Parathyroid adenoma (tissue), 2 donors: ENCODE data around the gene HNRNPA3.
"Not testable (repeated sequence)": the region's sequence is repeated elsewhere in the genome, so short reads cannot be mapped to it uniquely, and the experiment has no call there.

ENCODE experiments used
- H2AFZ ChIP-seq: fragments of 300-600 bp; sonication (generic); one replicate; pipeline ENCODE4 v1.7.0; 2017; ENCODE audit warnings: antibody characterized with exemption, mild to moderate bottlenecking
- H3K27ac ChIP-seq: fragments of 300-600 bp; sonication (generic); one replicate; pipeline ENCODE4 v1.7.0; 2017
- H3K27me3 ChIP-seq: fragments of 300-600 bp; sonication (generic); one replicate; pipeline ENCODE4 v1.7.0; 2017; ENCODE audit warnings: low read length; ENCODE audit not compliant: control insufficient read depth, insufficient read depth
- H3K36me3 ChIP-seq: fragments of 300-600 bp; sonication (generic); one replicate; pipeline ENCODE4 v1.7.0; 2017; ENCODE audit warnings: low read length; ENCODE audit not compliant: control insufficient read depth, insufficient read depth
- H3K4me1 ChIP-seq: fragments of 300-600 bp; sonication (generic); one replicate; pipeline ENCODE4 v1.7.0; 2017; ENCODE audit warnings: control low read depth
- H3K4me2 ChIP-seq: fragments of 300-600 bp; sonication (generic); one replicate; pipeline ENCODE4 v1.7.0; 2017; ENCODE audit warnings: low read length
- H3K4me3 ChIP-seq: fragments of 300-600 bp; sonication (generic); one replicate; pipeline ENCODE4 v1.7.0; 2017; ENCODE audit warnings: low read depth, low read length
- H3K79me2 ChIP-seq: fragments of 300-600 bp; sonication (generic); one replicate; pipeline ENCODE4 v1.7.0; 2017; ENCODE audit warnings: control low read depth
- H3K9ac ChIP-seq: fragments of 300-600 bp; sonication (generic); one replicate; pipeline ENCODE4 v1.7.0; 2017; ENCODE audit warnings: mild to moderate bottlenecking
- H3K9me3 ChIP-seq: fragments of 300-600 bp; sonication (generic); one replicate; pipeline ENCODE4 v1.7.0; 2017; ENCODE audit warnings: low read length; ENCODE audit not compliant: control insufficient read depth
- TF ChIP-seq, protein P1 (sequence below): fragments of 300-600 bp; sonication (generic); IDR thresholded peaks from one replicate; pipeline ENCODE4 v1.7.0; 2017; ENCODE audit warnings: antibody characterized with exemption, mild to moderate bottlenecking
- donor health status: primary hyperparathyroidism.

Gene HNRNPA3

GRCh38 chr2:177221534-177221933, 8.9 kb downstream of the HNRNPA3 start:
- no peak overlapping the region for H2AFZ ChIP-seq
- TF ChIP-seq, protein P1, sequence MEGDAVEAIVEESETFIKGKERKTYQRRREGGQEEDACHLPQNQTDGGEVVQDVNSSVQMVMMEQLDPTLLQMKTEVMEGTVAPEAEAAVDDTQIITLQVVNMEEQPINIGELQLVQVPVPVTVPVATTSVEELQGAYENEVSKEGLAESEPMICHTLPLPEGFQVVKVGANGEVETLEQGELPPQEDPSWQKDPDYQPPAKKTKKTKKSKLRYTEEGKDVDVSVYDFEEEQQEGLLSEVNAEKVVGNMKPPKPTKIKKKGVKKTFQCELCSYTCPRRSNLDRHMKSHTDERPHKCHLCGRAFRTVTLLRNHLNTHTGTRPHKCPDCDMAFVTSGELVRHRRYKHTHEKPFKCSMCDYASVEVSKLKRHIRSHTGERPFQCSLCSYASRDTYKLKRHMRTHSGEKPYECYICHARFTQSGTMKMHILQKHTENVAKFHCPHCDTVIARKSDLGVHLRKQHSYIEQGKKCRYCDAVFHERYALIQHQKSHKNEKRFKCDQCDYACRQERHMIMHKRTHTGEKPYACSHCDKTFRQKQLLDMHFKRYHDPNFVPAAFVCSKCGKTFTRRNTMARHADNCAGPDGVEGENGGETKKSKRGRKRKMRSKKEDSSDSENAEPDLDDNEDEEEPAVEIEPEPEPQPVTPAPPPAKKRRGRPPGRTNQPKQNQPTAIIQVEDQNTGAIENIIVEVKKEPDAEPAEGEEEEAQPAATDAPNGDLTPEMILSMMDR: no peak
- no peak overlapping the region for H3K4me3 ChIP-seq
- H3K4me2 ChIP-seq: no peak overlapping the region
- H3K9me3 ChIP-seq: no peaks in the 10 kb centered on the region
- H3K27ac ChIP-seq: no peak overlapping the region
- peaks cover 5% of the 10 kb centered on the region for H3K4me1 ChIP-seq
- peaks cover 25% of the 10 kb centered on the region for H3K79me2 ChIP-seq
- no peaks in the 10 kb centered on the region for H3K36me3 ChIP-seq
- no peaks in the 10 kb centered on the region for H3K27me3 ChIP-seq
- no peak overlapping the region for H3K9ac ChIP-seq

GRCh38 chr2:177221970-177222369, 9.4 kb downstream of the HNRNPA3 start:
- Histone ChIP-seq H3K27ac (no peak overlapping the region), H3K4me3 (no peak overlapping the region), H3K4me1 (peaks cover 5% of the 10 kb centered on the region), H3K27me3 (no peaks in the 10 kb centered on the region), H3K36me3 (no peaks in the 10 kb centered on the region), H3K9ac (no peak overlapping the region), H2AFZ (no peak overlapping the region), H3K79me2 (peaks cover 22% of the 10 kb centered on the region), H3K9me3 (no peaks in the 10 kb centered on the region), H3K4me2 (no peak overlapping the region)
- TF ChIP-seq, protein P1: no peak

DNA sequence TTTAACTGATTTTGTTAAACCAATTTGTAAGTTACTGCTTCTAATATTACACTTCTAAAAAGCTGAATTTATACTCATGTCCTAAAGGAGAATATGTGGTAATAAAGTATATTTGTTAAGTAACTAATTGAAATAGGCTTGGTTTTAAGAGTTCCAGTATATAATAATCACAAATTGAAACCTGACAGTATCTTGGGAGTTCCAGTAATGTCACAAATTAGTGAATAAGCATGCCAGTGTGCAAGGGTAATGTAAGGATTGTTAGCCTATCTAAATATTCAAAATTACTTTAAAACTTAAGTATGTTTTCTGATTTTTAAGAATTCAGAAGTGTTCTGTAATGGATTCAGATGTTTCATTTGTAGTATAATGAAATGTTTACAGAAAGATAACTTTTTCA, 10.8 kb downstream of the HNRNPA3 start:
- H3K4me1 ChIP-seq, H3K36me3 ChIP-seq: not testable (repeated sequence)
- peaks cover 10% of the 10 kb centered on the region for H3K79me2 ChIP-seq

DNA sequence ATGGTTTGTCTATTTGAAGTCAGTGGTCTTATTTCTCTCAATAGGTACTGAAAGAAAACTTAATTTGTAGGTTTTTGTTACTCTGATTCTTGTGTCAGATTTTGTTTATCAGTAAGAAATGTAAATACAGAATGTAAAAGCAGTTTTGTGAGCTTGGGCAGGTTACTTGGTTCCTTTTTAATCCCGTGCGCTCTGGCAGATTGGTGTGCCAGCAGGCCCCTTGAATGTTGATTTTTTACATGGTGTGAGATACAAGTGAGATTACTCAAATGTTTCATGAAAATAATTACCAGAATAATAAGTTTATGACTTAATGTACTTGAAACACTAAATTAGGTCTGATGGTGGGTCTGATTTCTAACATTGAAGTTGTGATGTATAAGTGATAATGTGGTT, 13.4 kb downstream of the HNRNPA3 start:
- Histone ChIP-seq H3K4me3 (no peak overlapping the region), H2AFZ (no peak overlapping the region), H3K27me3 (no peaks in the 10 kb centered on the region), H3K27ac (no peak overlapping the region), H3K36me3 (no peaks in the 10 kb centered on the region), H3K79me2 (no peaks in the 10 kb centered on the region), H3K4me1 (no peaks in the 10 kb centered on the region), H3K9me3 (no peaks in the 10 kb centered on the region), H3K9ac (no peak overlapping the region), H3K4me2 (no peak overlapping the region)
- TF ChIP-seq, protein P1: no peak

More for the DNA sequence above, 10.8 kb downstream of the HNRNPA3 start:
- H3K4me2 ChIP-seq, H3K4me3 ChIP-seq, H2AFZ ChIP-seq, H3K9ac ChIP-seq, H3K27me3 ChIP-seq, H3K9me3 ChIP-seq, H3K27ac ChIP-seq: not testable (repeated sequence)

DNA sequence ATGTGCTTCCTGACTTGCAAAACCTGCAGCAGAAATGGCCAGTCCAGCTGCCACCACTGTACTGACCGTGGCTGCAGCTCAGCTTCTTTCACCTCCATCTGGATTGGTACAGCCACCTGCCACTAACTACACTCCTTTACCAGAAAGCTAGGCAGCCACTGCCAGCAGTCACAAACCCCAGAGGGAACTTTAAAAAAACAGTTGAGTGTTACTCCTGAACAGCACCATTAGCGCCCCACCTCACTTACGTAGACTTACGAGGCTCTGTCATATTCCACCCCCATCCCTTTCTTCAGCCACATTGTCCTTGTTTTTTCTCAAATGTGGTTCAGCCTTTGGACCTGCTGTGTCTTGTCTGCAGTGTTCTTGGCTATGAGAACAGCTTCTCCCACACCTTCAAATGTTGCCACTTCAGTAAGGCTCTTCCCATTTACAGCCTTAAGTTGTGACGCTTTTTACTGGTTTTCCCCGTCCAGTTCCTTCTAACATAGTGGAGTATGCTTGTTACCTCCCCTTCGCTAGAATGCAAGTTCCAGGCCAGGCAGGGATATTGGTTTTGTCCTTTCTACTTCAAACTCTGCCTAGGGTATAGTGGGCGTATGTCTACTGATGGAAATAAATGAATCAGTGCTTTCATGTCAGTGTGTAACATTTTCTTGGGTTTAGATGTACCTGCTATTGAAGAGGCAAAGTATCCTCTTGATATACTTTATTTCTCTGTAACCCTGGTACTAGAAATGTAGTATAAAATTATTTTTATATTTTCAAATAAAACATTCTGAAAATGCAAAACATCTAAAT, 17.0 kb downstream of the HNRNPA3 start:
- Histone ChIP-seq H3K9me3 (no peaks in the 10 kb centered on the region), H3K9ac (no peak overlapping the region), H3K79me2 (no peaks in the 10 kb centered on the region), H3K4me2 (no peak overlapping the region), H2AFZ (no peak overlapping the region), H3K4me3 (no peak overlapping the region), H3K4me1 (peaks cover 10% of the 10 kb centered on the region), H3K27me3 (no peaks in the 10 kb centered on the region), H3K36me3 (no peaks in the 10 kb centered on the region), H3K27ac (no peak overlapping the region)
- TF ChIP-seq, protein P1: no peak
